COLO829 (cell line): ENCODE measurements around the gene TAF4B.
"Not testable (repeated sequence)": the region's sequence is repeated elsewhere in the genome, so short reads cannot be mapped to it uniquely, and the experiment has no call there.

Source experiments
- DNase-seq: peaks from one replicate; pipeline ENCODE4 v3.0.0; 2012; ENCODE audit warnings: low spot score

The TAF4B gene

GRCh38 chr18:26424428-26425147 is 198.3 kb downstream of the TAF4B start:
- no peak for DNase-seq

GRCh38 chr18:26425148-26425531 is 198.9 kb downstream of the TAF4B start:
- DNase-seq: no peak

GRCh38 chr18:26429535-26430226 is 203.4 kb downstream of the TAF4B start:
- peak; percentile 59 for DNase-seq

- no peak for DNase-seq
Measured at GRCh38 chr18:26432651-26433424, 206.6 kb downstream of the TAF4B start.

GRCh38 chr18:26434887-26435286 is 208.6 kb downstream of the TAF4B start:
- no peak for DNase-seq

- no peak for DNase-seq
Measured at GRCh38 chr18:26435415-26436095, 209.3 kb downstream of the TAF4B start.

GRCh38 chr18:26436176-26437051 is 210.2 kb downstream of the TAF4B start:
- DNase-seq: peak; percentile 16

GRCh38 chr18:26437634-26438033 is 211.4 kb downstream of the TAF4B start:
- not testable (repeated sequence) for DNase-seq

GRCh38 chr18:26438980-26439379 is 212.7 kb downstream of the TAF4B start:
- DNase-seq: no peak

GRCh38 chr18:26439537-26439936 is 213.3 kb downstream of the TAF4B start:
- no peak for DNase-seq

GRCh38 chr18:26440644-26441043 is 214.4 kb downstream of the TAF4B start:
- DNase-seq: no peak
